NCI-H2227 treated with DMSO at 0.1 percent for 48 hours (cell line): Measurements from ENCODE around the gene LRRTM4.
"Not testable (repeated sequence)": the region's sequence is repeated elsewhere in the genome, so short reads cannot be mapped to it uniquely, and the experiment has no call there.

Experiments used
- DNase-seq: peaks from one replicate; lab custom pipeline; 2025; lab: John Stamatoyannopoulos, UW

LRRTM4 gene

DNA sequence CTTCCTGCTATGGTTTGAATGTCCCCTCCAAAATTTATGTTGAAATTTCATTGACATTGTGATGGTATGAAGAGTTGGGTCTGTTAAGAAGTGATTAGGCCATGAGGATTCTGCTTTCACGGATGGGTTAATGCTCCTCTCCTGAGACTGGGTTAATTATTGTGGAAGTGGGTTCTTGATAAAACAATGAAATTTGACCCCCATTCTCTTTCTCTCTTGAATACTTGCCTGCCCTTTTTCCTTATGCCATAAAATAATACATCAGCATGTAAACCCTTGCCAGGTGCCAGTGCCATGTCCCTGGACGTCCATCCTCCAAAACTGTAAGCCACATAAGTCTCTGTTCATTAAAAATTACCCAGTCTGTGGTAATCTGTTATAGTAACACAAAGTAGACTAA is 352.8 kb downstream of the LRRTM4 start:
- no peak for DNase-seq

DNA sequence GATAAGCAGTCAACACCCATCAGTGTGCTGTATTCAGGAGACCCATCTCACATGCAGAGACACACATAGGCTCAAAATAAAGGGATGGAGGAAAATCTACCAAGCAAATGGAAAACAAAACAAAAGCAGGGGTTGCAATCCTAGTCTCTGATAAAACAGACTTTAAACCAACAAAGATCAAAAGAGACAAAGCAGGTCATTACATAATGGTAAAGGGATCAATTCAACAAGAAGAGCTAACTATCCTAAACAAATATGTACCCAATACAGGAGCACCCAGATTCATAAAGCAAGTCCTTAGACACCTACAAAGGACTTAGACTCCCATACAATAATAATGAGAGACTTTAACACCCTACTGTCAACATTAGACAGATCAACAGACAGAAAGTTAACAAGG is 358.2 kb downstream of the LRRTM4 start:
- DNase-seq = not testable (repeated sequence)

DNA sequence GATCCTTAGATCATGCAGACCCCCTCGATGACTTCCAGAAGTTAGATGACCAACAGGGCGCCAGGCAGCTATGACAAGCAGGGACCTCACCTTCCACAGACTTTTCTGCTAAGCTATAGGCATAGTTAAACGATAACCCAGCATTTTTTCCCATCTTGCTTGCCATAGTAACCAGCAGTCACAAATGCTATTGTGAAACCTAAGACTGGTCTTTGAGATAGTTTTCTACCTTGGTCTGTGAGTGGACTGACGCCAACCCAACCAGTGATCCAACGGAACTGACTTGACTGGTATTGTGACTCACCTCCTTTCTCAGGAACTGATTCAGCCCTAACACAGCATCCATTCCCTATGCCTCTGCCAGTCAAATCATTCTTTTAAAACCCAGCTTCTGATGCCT is 361.2 kb downstream of the LRRTM4 start:
- no peak for DNase-seq

DNA sequence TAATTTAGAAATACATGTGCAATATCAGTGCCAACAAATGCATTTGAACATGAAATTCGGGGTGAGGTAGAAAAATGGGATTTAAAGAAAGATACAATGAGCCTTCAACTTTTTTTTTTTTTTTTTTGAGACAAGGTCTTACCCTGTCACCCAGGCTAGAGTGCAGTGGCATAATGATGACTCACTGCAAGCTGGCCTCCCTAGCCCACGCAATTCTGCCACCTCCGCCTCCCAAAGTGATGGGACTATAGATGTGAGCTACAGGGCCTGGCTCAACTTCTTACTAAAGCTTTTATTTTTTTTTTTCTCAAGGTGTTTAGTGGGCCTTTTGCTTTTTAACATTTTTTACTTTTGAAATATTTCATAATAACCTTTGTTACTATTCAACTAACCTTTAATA is 365.6 kb downstream of the LRRTM4 start:
- DNase-seq = no peak

DNA sequence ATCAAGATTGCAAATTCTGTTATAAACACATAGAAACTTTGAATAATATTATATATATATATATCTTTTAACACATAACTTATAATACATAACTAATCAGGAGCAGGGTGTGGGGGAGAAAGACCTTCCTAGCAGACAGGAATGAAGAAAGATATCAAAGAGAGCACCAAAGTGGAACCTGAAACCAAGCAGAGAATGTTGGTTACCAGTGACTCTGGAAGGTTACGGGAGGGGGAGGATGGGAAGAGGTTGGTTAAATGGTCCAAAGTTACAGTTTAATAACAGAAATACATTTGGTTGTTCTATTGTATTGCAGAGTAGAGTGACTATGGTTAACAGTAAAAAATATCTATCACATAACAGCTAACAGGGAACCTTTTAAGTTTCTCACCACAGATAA is 366.7 kb downstream of the LRRTM4 start:
- no peak for DNase-seq

DNA sequence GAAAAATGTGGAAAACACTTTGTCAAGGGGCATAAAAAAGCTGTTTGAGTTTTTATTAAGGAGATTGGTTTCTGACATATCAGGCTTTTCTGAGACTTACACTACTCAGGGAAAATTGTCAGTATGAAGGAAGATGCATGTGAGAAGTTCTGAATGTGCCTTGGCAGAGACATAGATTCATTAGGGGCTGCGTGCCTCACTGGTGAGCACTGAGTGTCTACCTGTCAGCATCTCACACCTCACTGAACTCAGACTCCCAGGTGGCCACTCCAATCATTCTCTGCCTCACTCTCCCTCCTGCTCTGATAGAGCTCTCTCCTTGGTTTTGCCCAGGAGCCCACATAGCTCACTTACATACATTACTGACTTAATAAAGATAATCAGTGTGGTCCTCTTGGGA is 372.6 kb downstream of the LRRTM4 start:
- DNase-seq = no peak

DNA sequence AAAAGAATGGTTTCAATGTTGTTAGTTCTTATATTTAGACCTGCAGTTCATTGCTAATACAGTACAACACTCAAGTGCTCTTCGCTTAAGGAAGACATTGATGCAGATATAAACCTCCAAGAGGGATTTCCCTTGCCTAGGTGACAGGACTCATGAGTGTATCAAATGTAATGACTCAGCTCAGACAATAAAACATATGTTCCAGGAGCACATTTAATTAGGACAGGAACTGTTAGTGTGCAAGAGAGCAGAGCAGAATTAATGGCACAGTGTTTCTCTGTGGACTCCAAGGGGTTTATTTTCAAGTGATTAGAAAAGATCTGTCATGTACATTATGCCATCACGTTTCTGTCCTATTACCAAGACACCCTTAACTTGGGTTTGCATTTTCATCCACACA is 375.0 kb downstream of the LRRTM4 start:
- no peak for DNase-seq

DNA sequence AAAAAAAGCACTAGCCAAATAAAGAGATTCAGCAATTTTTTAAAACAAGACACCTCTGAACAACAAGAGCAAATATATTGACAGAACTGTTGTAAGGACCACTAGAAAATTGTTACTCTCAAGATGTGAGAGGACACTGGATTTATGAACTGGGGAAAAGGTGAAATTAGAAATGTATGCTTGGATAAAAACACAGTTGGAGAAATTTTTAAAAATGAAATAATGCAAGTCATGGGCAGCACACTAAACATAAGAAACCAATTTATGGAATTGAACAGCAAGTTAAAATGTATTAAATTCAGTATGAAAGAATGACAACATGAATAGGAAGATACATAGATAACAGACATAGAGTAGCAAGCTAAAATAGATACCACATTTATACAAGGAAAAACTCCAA is 377.4 kb downstream of the LRRTM4 start:
- DNase-seq = no peak

DNA sequence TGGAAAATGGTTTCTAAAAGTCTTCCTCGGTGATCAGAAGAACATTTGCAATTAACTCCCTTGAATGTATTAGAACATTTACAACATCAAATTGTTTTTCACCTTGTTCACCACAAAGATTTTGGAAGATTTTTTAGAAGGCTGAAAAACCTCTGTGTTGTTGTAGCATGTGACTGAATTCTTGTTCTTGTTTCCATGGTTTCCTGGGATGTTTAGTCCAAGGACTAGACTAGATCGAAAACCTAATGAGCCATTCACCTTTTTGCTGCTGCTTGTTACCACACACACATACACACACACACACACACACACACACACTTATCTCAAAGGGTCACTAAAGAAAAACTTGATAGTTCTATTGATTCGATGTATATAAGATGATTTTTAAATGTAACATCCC is 380.0 kb downstream of the LRRTM4 start:
- DNase-seq = no peak

DNA sequence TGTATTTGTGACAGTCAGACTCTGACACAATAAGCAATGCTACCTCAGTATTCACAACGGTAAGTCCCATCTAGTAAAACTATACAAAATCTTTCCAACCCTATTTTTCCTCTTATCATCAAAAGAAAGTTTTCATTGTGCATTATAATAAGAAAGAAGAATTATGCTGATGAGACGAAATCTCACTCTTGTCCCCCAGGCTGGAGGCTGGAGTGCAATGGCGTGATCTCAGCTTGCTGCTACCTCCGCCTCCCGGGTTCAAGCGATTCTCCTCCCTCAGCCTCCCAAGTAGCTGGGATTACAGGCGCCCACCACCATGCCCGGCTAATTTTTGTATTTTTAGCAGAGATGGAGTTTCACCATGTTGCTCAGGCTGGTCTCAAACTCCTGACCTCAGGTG is 393.7 kb downstream of the LRRTM4 start:
- not testable (repeated sequence) for DNase-seq

DNA sequence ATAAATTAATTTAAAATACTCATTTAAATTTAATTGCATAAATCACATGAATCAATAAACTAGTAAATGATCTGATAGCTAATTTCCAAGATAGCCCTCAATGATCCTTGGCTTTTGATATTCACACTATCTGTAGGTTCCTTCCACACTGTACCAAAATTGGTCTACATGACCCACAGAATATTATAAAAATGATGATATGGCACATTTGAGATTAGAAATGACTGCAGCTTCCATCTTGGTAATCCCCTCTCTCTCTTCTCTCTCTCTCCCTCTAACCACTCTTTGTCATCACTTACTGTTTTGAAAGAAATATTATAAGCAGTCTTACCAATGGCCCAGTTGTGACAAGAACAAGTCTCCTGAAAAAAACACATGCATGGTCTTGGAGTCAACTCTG is 394.8 kb downstream of the LRRTM4 start:
- no peak for DNase-seq

DNA sequence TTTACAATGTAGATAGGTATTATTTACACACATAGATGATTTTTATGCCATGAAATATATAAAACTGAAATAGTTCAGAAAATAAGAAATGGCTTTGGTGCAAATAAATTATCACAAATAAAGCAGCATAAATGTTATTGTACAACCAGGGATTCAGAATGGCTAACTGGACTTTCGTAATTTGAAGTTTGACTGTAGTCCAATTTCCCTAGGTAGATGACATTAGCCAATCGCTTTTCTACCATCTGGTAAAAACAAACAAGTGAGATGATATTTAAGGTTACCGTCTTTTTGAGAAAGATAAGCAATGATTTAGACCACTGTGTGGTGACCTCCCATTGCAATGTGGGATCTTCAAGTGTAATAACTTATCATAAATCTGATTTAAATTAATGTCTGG is 400.7 kb downstream of the LRRTM4 start:
- no peak for DNase-seq

DNA sequence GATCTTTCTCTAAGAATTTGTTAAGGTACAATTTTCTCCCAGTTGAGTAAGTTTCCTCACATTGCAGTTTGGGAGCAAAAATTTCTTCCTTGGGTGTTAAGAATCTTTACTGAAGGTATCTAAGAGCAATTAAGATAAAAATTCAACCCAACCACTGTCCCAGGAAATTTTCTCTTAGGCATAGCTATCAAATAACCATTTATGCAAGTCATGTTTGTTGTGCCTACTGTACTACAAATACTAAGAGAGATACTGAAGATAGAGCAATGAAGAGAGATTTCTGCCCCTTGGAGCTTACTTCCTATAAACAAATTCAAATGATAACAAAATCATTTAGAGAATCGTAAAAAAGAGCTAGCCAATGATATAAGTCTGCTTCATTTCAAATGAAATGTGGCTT is 402.8 kb downstream of the LRRTM4 start:
- no peak for DNase-seq

DNA sequence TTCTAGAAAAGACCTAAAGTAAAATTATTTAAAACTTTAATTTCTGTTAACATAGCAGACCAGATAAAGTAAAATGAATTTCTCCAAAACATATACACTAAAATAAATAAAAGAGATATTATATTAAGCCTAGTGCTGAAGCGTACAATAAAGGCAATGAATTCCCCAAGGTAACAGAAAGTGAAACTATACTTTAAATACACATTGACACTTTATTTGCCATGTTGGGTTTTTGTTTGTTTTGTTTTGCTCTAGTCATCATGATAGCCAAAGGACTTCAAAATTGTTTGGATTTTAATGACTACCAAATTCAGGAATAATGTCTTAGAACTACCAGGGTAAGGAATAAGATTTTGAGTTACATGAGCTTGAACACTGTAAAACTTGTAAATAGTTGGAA is 413.3 kb downstream of the LRRTM4 start:
- no peak for DNase-seq

DNA sequence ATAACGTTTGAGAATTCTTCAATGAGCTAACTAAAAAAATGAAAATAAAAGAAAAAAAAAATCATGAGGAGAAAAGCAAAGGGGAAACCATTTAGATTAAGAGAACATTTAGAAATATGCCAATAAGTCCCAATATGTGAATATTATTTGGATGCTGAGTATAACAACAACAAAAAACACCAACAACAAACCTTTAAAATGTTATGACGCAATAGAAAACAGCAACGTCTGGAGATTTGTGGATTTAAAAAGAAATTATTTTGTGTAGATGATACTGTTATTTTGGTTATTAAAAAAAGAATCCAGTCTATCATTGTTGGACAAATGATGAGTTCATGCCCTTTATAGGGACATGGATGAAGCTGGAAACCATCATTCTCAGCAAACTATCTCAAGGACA is 417.2 kb downstream of the LRRTM4 start:
- no peak for DNase-seq

DNA sequence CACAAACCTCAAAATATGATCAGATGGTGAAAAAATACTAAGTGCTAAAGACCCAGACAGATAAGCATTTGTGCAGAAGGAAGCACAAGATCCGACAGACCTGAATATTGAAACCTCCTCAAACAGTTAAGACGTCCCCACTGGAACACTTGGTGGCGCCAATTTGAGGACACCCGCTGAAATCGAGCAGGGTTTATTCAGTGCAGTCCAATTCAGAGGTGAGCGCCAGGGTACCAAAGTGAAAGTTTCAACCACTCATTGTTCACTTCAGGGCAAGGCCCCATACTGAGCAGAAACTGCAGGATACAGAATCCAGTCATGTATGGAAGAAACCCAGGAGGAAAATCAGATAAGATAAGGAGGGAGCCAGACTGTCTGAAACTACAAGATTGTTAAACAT is 417.6 kb downstream of the LRRTM4 start:
- no peak for DNase-seq

DNA sequence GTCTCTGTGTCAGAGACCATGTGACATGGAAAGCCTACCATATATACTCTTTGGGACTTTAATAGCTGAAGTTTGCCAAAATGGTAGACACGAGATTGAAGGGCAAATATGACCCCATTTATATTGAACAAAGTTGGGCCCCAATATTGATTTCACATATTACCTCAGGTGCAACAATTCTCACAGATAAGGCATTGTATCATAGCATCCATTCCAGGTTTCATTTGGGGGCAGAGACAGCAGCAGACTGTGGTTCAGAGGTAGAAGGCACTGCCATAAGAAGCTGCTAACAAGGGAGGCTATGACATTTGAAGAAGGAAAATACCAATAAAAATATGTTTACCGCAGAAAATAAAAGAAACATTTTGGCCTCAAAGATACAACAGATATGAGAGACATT is 419.2 kb downstream of the LRRTM4 start:
- no peak for DNase-seq

DNA sequence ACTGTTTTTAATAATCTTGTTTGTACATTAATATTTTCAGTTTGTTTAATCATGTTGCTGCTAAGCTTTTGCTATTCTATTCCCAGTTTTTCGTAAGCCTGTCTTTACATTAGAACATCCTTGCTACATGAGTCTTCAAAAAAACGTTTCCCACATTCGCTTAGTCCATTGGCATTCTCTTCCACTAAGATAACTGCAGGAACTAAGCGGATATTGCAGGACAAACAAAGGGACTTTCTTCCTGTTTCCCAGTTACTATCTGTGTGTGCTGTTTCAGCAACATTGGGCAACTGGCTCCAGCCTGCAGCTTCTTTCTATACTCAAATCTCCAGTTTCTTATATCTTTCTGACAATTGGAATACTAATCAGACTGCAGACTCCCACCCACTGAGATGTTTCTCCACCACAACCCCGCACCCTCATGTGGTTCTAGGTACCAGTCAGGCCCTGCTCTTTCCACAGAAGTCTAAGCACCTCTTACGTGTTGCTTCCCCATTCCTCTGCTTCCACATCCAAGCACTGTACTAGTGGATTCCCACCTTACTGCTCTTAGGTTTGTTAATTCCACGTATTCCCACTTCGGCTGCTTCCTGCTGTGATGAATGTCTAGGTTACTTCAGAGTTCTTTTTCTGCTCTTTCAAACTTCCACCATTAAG is 420.3 kb downstream of the LRRTM4 start:
- no peak for DNase-seq

DNA sequence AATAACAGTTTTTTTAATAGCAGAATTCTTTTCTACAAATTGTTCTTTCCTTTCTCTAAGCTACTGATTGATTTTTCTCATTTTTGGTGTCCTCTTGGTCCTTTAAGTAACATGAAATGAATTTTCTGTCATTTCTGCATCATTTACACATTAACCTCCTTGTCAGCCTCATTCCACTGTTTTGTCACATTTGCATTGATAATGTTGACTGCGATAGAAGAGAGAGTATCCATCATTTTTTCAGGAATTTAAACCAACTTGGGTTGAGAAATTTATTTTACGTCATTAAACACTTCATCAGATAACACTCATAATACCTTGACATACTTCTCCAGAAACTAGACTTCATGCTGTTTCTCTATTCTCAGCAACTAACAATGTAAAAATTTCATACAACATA is 422.2 kb downstream of the LRRTM4 start:
- no peak for DNase-seq

DNA sequence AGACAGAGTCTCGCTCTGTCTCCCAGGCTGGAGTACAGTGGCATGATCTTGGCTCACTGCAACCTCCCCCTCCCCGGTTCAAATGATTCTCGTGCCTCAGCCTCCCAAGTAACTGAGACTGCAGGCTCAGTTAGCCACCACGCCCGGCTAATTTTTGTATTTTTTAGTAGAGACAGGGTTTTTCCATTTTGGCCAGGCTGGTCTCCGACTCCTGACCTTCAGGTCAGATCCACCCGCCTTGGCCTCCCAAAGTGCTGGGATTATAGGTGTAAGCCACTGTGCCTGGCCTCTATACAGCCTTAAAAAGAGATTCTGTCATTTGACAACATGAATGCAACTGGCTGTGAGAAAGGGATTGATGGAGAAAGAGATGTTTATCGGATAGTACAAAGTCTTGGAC is 426.7 kb downstream of the LRRTM4 start:
- DNase-seq = not testable (repeated sequence)

DNA sequence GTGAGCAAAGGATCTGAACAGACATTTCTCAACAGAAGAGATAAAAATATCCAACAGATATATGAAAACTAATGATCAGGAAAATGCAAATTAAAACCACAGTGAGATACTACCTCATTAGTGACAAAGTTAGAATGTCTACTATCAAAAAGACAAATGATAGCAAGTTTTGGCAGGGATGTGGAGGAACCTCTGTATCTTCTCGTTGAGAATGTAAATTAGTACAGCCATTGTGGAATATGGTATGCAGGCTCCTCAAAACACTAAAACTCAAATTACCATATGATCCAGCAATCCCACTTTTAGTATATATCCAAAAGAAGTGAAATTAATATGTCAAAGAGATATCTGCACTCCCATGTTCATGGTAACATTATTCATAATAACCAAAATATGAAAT is 427.1 kb downstream of the LRRTM4 start:
- no peak for DNase-seq

DNA sequence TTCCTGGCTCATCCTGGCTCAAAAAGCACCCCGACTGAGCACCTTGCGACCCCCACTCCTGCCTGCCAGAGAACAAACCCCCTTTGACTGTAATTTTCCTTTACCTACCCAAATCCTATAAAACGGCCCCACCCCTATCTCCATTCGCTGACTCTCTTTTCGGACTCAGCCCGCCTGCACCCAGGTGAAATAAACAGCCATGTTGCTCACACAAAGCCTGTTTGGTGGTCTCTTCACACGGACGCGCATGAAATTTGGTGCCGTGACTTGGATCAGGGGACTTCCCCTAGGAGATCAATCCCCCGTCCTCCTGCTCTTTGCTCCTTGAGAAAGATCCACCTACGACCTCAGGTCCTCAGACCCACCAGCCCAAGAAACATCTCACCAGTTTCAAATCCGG is 433.8 kb downstream of the LRRTM4 start:
- DNase-seq = not testable (repeated sequence)

DNA sequence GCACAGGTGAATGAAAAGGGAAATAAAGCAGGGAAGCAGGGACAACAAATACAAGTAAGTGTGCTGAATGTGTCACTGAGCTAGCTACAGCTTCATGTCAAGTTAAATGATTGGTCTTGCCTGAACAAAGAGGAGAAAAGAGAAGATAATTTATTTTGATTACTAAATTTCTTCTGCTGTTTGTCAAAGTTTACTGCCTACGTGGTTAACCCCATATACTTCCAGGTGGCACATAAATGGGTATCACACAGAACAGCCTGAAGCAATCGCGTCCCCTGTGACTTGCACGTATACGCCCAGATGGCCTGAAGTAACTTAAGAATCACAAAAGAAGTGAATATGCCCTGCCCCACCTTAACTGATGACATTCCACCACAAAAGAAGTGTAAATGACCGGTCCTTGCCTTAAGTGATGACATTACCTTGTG is 434.2 kb downstream of the LRRTM4 start:
- DNase-seq = no peak

DNA sequence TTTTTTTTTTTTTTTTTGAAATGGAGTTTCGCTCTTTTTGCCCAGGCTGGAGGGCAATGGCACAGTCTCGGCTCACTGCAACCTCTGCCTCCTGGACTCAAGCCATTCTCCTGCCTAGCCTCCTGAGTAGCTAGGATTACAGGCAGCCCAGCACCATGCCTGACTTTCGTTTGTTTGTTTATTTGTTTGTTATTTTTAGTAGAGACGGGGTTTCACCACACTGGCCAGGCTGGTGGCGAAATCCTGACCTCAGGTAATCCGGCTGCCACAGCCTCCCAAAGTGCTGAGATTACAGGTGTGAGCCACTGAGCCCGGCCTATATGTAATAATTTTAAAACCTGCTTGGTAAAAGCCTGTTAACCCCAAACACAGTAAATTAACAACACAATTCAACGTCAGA is 435.7 kb downstream of the LRRTM4 start:
- DNase-seq = no peak

DNA sequence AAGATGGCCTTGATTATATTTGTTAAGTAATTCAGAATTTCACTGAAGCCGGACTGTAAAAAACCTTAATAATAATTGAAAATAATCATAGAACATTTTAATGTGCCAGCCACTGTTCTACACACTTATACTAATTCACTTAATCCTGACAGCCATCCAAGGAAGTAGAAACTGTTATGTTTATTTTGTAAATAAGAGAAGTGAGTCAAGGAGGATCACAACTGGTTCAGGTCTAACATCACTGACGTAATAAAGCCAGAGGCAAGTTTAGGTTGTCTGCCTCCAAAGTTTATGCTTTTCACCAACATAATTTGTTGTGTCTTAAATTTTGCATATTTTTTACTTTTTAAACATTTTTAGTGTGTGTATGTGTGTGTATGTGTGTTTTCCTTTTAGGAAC is 436.1 kb downstream of the LRRTM4 start:
- no peak for DNase-seq
